Measurements from ENCODE around the gene PARD3B.

PARD3B gene

GRCh38 chr2:205375461-205376448, 830.5 kb downstream of the PARD3B start:
- DNase-seq, result no peak

DNA sequence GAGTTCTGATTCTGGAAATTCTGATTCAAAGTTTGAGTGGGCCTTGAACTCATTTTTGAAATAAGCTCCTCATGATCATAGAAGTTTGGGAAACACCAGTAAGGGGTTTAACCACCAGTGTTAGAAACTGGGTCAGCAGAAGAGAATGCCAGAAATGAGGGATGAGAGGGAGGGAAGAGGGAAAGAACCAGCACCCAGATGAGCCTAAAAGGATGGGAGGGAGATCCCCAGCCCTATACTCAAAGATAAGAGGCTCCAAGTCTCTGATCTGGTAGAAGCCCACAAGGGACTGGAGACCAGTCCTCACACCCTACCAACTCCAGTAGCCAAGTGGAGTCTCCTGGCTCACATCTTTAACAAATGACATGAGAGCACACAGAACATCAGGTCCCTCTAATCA, 832.0 kb downstream of the PARD3B start:
- no peak for DNase-seq

DNA sequence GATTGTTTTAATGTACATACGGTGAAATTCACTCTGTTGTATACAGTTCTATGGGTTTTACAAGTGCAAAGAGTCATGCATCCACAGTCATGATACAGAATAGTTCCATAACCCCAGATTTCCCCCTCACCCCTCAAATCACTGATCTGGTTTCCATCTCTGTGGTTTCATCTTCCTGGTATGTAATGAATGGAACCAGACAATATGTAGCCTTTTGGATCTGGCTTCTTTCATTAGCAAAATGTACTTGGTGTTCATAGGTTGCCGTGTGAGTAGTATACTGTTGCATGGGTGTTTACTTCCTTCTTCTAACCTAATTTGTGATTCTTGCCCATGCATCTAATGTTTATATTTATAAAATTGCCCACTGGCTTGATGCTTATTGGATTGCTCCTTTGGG, 838.3 kb downstream of the PARD3B start:
- DNase-seq, result no peak

- no peak for DNase-seq
These were observed 840.8 kb downstream of the PARD3B start for GRCh38 chr2:205386109-205386508.

- DNase-seq, result no peak
These were observed 842.2 kb downstream of the PARD3B start for GRCh38 chr2:205387350-205388055.

DNA sequence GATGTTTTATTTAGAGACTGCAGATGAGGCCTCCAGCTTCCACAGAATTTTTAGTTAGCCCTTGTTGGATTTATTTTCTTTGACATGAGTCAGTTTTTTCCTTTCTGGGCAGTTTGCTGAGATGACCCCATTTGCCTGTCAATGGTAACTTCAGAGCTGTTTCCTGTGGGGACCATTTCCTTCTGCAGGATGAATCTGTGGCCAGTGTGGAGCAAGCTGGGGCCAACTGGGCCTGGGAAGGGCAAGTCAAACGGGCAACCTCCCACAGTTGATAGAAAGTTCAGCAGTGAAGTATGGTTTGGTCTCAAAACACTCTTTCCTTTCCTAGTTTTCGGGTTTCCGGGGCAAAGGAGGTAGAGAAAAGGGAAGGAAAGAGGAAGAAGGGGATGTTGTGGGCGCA, 845.6 kb downstream of the PARD3B start:
- no peak for DNase-seq

DNA sequence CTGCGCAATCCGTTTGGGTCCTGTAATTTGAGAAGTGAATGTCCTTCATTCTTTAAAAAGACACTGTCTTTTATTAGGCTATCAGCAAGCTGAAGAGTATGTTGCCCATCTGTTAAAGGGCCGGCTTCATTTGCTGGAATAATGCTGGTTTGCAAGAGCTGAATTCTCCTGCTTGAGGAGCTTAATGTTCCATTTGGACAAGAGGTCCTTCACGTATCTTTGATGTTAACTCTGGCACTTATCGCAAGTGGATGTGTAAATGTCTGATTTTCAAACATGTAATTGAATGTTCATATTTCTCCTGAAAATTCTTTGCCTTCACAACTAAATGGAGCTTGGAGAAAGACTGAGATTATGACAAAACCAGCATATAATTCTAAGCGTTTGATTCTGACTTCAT, 856.2 kb downstream of the PARD3B start:
- DNase-seq, result no peak

GRCh38 chr2:205402011-205402410, 856.7 kb downstream of the PARD3B start:
- no peak for DNase-seq

DNA sequence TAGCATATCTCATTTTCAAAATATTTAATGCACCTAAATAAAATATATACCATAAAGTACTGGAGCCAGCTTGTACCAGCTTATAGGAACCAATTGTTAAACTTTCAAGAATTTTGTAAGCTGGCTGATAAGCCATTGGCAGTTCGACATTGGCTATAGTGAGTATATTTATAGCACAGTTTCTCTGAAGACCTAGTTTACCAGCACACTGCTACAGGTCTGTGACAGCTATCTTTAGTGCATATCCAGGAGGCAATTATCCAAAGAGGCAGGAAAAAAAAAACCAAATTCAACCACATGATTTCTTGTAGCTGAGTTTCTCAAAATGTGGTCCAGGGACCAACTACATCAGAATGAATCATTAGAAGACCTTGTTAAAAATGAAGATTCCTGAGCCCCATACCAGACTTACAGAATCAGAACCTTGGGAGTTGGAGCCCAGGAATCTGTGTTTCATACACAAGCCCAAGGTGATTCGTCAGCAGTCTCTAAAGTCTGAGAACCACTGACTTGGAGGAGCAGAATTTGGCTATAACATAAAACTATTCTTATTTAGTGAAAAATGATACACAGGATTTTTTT, 858.1 kb downstream of the PARD3B start:
- no peak for DNase-seq

GRCh38 chr2:205405194-205405593, 859.9 kb downstream of the PARD3B start:
- no peak for DNase-seq

- no peak for DNase-seq
These were observed 860.5 kb downstream of the PARD3B start for GRCh38 chr2:205405752-205406151.

DNA sequence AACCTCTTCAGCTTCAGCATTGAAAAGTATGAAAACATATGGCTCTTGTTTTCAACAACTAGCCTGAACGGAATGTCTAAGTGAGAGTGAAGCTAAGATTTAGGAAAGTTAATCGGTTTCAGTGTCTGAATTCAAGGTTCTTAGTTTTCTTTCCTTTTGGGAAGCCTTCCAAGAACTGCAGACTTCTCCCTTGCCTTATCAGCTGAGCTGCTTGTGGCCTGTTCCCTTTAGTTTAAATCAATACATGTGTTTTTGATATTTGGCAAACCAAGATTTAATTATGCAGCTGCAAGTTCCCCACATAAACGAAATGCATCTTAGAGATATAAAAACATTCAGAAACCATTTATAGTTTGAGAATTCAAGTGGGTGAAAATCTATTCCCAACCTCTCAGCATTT, 862.7 kb downstream of the PARD3B start:
- no peak for DNase-seq

GRCh38 chr2:205408696-205409095, 863.4 kb downstream of the PARD3B start:
- DNase-seq, result no peak

GRCh38 chr2:205409411-205409810, 864.1 kb downstream of the PARD3B start:
- DNase-seq, result no peak

DNA sequence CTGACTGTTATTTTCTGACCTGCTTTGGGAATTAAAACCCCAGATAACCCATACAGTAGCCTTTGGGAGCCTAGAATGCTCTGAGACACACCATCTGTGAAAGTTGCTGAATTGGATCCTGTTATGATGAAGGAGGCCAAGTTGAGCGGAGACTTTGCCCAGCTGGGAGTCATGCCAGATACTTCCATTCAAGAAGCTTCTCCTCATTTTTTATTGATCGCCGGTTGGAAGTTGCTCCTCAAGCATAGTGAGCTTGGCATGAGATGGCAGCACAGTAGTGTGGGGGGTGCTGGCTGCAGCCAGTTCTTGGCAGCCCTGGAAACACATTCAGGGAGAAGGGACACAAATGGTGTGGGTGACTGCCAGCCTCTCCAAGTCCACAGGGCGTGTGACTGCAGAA, 866.3 kb downstream of the PARD3B start:
- DNase-seq, result no peak

GRCh38 chr2:205424326-205424725, 879.1 kb downstream of the PARD3B start:
- DNase-seq, result no peak

DNA sequence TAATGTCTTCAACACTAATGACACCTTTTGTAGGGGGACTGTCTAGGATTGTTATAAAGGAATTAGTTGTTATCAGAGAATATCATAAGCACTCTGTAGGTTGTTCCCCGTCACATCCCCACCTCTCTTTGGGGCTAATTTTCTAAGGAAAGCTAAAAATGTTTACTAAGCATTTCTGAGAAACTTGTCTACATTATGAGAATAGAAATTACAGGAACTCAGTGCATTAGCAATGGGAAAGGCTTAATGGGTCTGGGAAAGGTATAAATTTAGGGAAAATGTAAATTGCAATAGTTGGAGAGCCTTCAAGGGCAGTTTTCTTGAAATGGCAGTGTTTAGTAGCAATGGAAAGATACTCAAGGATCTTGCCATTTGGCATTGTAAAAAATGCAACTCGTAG, 879.8 kb downstream of the PARD3B start:
- DNase-seq, result no peak

DNA sequence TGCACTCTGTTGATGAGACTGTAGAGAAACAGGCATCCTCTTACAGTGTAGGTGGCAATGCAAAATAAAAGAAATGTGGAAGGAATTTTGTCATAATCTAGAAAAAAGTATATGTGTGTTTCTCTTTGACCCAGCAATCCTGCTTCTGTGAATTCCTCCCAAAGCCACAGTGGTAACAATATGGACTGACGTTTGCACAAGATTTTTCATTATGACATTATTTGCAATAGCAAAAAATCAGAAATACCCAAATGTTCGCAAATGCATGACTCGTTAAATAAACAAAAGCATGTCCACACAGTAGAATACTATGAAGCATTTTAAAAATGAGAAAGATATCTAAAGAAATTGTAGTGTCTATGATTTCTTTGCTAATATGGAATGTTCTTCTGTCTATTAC, 881.8 kb downstream of the PARD3B start:
- DNase-seq, result no peak

DNA sequence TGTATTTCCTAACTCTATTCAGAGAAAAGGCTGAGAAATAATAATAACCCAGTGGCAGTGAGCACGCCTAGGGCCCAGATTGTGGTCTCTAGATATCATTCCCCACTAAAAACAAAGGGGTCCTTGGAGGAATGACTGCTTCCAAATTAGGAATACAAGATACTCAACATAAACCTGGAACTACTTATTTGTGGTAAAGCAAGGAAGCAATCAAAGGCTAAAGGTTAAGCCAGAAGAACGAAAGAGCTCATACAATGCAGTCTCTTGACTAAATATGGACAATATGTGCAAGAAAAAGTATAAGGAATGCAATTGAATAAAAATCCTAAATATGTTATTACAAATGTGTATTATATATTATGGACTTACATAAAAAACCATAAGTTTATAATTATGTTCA, 883.5 kb downstream of the PARD3B start:
- DNase-seq, result no peak

DNA sequence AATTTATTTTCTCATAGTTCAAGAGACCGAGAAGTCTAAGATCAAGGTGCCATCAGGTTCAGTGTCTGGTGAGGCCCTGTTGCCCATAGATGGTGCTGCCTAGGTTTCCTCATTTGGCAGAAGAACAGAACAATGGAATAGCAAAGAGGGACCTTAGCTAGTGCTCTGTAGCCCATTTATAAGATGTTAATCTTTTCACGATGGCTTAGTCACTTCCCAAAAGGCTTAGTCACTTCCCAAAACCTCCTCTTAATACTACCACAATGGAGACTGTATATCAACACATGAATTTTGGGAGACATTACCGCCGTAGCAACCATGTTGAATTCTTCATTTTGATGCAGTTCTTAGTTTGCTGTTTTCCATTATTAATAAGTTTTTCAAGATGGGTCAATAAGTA, 890.7 kb downstream of the PARD3B start:
- DNase-seq, result no peak

- DNase-seq, result no peak
These were observed 893.0 kb downstream of the PARD3B start for GRCh38 chr2:205438241-205438640.

GRCh38 chr2:205439621-205440020, 894.3 kb downstream of the PARD3B start:
- no peak for DNase-seq

- no peak for DNase-seq
These were observed 896.2 kb downstream of the PARD3B start for GRCh38 chr2:205441524-205441923.

DNA sequence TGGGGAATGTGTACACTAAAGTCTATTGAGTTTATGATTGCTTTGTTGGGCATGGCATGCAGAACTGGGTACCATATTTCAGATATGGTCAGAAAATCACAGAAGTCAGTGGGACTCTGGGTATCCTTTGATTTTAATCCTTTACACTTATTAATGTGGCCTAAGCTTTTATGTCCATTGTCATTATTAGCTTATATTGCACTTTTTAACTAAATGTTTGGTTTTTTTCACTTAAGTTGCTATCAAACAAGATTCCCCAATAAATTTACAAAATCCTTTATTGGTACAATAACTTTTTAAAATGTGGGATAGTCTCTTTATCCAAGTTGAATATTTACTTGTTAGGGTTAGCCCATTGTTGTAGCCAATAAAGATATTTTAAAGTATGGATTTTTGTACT, 902.9 kb downstream of the PARD3B start:
- DNase-seq, result no peak

All from activated effector memory CD4-positive, alpha-beta T cell treated with anti-CD3 and anti-CD28 coated beads, Interleukin-2, amount 50 U/mL, for 16 hours (primary cell).